WTC11 (cell line): ENCODE measurements around the gene NXN. TPM values are rescaled to one million over a fixed set of nuclear protein-coding genes. Genes with fewer than 3 reads are reported as not detected.

Source experiments
- ATAC-seq: fragments of 200-7000 bp; cut with Tn5 transposase; 2 replicates; pipeline ENCODE4 v1.10.0; 2021; ENCODE audit warnings: mild to moderate bottlenecking, moderate library complexity
- CTCF ChIA-PET: fragments of 300-600 bp; sonication (Branson Sonifier 250); formaldehyde crosslinking; loops from one replicate; lab custom pipeline; 2021; ENCODE audit warnings: antibody characterized with exemption; lab: Charles Lee
- POLR2A ChIA-PET: fragments of 350-600 bp; sonication (Branson Sonifier 250); formaldehyde crosslinking; loops from one replicate; lab custom pipeline; 2021; ENCODE audit warnings: antibody characterized with exemption; lab: Charles Lee
- DNase-seq: peaks from one replicate; pipeline ENCODE4 v3.0.0; 2021; ENCODE audit warnings: low spot score
- H3K27ac Mint-ChIP-seq: 2 replicates; pipeline ENCODE4 v1.8.0; 2021; ENCODE audit warnings: mixed read lengths
- H3K27me3 Mint-ChIP-seq: 2 replicates; pipeline ENCODE4 v1.8.0; 2021; ENCODE audit warnings: low read depth, mild to moderate bottlenecking, moderate library complexity, mixed read lengths
- H3K36me3 Mint-ChIP-seq: 2 replicates; pipeline ENCODE4 v1.8.0; 2021; ENCODE audit warnings: mixed read lengths
- H3K4me1 Mint-ChIP-seq: 2 replicates; pipeline ENCODE4 v1.8.0; 2022; ENCODE audit warnings: mixed read lengths
- H3K4me3 Mint-ChIP-seq: 2 replicates; pipeline ENCODE4 v1.8.0; 2021; ENCODE audit warnings: mild to moderate bottlenecking, moderate library complexity, mixed read lengths
- H3K9me3 Mint-ChIP-seq: 2 replicates; pipeline ENCODE4 v1.8.0; 2021; ENCODE audit warnings: mixed read lengths
- AR ChIP-seq: fragments of 250-450 bp; sonication (Bioruptor Pico); IDR thresholded peaks from 2 replicates; pipeline ENCODE4 v1.9.0; 2021; ENCODE audit warnings: mild to moderate bottlenecking
- ELF4 ChIP-seq: sonication (generic); formaldehyde crosslinking; IDR thresholded peaks from 2 replicates; pipeline ENCODE4 v1.8.1; 2022; ENCODE audit warnings: low read depth, mild to moderate bottlenecking, moderate library complexity, missing genetic modification reagents
- PRDM15 ChIP-seq: sonication (generic); formaldehyde crosslinking; IDR thresholded peaks from 2 replicates; pipeline ENCODE4 v1.8.0; 2022; ENCODE audit warnings: missing genetic modification reagents
- USF2 ChIP-seq: sonication (generic); formaldehyde crosslinking; IDR thresholded peaks from 2 replicates; pipeline ENCODE4 v1.8.1; 2023; ENCODE audit warnings: mild to moderate bottlenecking, missing genetic modification reagents, moderate library complexity
- total RNA-seq: library from RNA; stranded (reverse); gene quantifications from 3 replicates; pipeline ENCODE4 v1.2.3, GENCODE V29; 2021
- TF ChIP-seq, protein P1 (sequence below): sonication (generic); formaldehyde crosslinking; IDR thresholded peaks from 2 replicates; pipeline ENCODE4 v1.8.1; 2023; ENCODE audit warnings: mild to moderate bottlenecking, missing genetic modification reagents, borderline replicate concordance
- TF ChIP-seq, protein P2 (sequence below): sonication (generic); formaldehyde crosslinking; IDR thresholded peaks from 2 replicates; pipeline ENCODE4 v1.8.1; 2022; ENCODE audit warnings: low read depth, missing genetic modification reagents, borderline replicate concordance

NXN gene
- total RNA-seq, 1 experiment from 2014 or later: 96.8 TPM

DNA sequence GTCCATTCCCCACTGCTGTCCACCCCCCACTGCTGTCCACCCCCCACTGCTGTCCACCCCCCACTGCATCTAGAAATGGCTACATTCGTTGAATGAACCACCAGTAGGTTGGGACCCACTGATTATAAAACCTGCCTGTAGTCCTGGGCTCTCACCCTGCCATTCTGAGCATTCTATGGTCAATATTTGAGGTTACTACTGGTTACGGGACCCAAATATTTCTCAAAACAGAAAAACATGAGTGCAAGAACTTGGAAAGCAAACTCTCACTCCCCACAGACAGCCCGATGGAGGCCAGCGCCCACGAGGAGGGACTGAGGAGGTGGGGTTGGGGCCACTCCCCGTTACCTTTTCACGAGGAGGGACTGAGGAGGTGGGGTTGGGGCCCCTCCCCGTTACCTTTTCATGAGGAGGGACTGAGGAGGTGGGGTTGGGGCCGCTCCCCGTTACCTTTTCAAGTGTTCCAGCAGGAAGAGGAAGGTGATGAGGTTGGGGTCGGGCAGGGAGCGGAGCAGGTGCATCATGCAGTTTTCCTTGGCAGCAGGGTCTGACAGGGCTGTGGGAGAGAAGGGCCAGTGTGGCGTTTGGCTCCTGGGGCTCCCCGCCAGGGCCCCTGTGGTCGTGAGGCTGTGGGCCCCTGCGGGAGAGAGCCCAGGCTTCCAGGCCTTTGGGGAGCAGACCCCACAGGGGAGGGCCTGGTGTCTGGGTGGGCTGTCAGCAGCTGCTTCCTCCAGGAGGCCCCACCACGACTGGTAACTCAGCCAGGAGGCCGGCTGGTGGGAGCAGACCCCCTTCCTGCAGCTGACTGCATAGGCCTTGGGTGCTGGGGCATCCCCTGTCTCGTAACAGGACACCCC is 29.9 kb upstream of the NXN start (continued):
- TF ChIP-seq, protein P1, sequence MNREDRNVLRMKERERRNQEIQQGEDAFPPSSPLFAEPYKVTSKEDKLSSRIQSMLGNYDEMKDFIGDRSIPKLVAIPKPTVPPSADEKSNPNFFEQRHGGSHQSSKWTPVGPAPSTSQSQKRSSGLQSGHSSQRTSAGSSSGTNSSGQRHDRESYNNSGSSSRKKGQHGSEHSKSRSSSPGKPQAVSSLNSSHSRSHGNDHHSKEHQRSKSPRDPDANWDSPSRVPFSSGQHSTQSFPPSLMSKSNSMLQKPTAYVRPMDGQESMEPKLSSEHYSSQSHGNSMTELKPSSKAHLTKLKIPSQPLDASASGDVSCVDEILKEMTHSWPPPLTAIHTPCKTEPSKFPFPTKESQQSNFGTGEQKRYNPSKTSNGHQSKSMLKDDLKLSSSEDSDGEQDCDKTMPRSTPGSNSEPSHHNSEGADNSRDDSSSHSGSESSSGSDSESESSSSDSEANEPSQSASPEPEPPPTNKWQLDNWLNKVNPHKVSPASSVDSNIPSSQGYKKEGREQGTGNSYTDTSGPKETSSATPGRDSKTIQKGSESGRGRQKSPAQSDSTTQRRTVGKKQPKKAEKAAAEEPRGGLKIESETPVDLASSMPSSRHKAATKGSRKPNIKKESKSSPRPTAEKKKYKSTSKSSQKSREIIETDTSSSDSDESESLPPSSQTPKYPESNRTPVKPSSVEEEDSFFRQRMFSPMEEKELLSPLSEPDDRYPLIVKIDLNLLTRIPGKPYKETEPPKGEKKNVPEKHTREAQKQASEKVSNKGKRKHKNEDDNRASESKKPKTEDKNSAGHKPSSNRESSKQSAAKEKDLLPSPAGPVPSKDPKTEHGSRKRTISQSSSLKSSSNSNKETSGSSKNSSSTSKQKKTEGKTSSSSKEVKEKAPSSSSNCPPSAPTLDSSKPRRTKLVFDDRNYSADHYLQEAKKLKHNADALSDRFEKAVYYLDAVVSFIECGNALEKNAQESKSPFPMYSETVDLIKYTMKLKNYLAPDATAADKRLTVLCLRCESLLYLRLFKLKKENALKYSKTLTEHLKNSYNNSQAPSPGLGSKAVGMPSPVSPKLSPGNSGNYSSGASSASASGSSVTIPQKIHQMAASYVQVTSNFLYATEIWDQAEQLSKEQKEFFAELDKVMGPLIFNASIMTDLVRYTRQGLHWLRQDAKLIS (CRISPR knock-in tag): no peak
- TF ChIP-seq USF2 (CRISPR knock-in tag): no peak

GRCh38 chr17:1008008-1008761 is 28.6 kb upstream of the NXN start:
- Mint-ChIP-seq H3K4me3 (no peak overlapping the region), H3K27ac (no peak overlapping the region), H3K4me1 (peaks cover 7% of the 10 kb centered on the region), H3K36me3 (0 out of 2 replicates have a peak, but pooled peaks cover under 1% of the 10 kb centered on the region), H3K9me3 (no peaks in the 10 kb centered on the region), H3K27me3 (no peaks in the 10 kb centered on the region)
- POLR2A ChIA-PET: interaction anchor here (0.5 kb wide), 1 partner anchor 225 kb away, joined by 5 read pairs; no protein-coding TSS in a partner anchor
- CTCF ChIA-PET: interaction anchor here (0.6 to 9.1 kb wide), 4 partner anchors 12 to 170 kb away, joined by 3 to 56 read pairs (median 6); partner anchors contain the start of gene TIMM22
- TF ChIP-seq, protein P2, sequence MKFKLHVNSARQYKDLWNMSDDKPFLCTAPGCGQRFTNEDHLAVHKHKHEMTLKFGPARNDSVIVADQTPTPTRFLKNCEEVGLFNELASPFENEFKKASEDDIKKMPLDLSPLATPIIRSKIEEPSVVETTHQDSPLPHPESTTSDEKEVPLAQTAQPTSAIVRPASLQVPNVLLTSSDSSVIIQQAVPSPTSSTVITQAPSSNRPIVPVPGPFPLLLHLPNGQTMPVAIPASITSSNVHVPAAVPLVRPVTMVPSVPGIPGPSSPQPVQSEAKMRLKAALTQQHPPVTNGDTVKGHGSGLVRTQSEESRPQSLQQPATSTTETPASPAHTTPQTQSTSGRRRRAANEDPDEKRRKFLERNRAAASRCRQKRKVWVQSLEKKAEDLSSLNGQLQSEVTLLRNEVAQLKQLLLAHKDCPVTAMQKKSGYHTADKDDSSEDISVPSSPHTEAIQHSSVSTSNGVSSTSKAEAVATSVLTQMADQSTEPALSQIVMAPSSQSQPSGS (CRISPR knock-in tag): no peak
- TF ChIP-seq PRDM15 (CRISPR knock-in tag): no peak
- TF ChIP-seq AR (CRISPR knock-in tag): no peak
- no peak for TF ChIP-seq ELF4 (CRISPR knock-in tag)
- ATAC-seq (no peak), DNase-seq (no peak)
